ENCODE measurements around the gene SLC2A5. TPM values are rescaled to one million over a fixed set of nuclear protein-coding genes. Genes with fewer than 3 reads are reported as not detected.

Gene SLC2A5
- total RNA-seq, 1 donor from 2014 or later: 0.79 TPM

- TF ChIP-seq CTCF (IDR thresholded peaks at IDR 0.05; ENCODE audit: insufficient read depth, low read depth, low read length): no peak
- no peak for TF ChIP-seq EZH2 (IDR thresholded peaks at IDR 0.05; ENCODE audit: insufficient read depth, low read length)
- H3K4me1 Mint-ChIP-seq (ENCODE audit: low read depth, unreplicated experiment): no peaks in the 10 kb centered on the region
- FAIRE-seq (no peak), DNase-seq (ENCODE audit: low read depth) (no peak)
- no peaks in the 10 kb centered on the region for H3K36me3 Mint-ChIP-seq (ENCODE audit: low read depth, unreplicated experiment)
- no peaks in the 10 kb centered on the region for H3K36me3 ChIP-seq (ENCODE audit: insufficient read depth, low read length)
- no peaks in the 10 kb centered on the region for H3K9me3 Mint-ChIP-seq (ENCODE audit: unreplicated experiment)
- H3K4me3 Mint-ChIP-seq (ENCODE audit: unreplicated experiment): no peak overlapping the region
- H3K27me3 ChIP-seq (ENCODE audit: insufficient read depth, low read length): peaks cover 5% of the 10 kb centered on the region
- no peak overlapping the region for H3K9ac ChIP-seq (ENCODE audit: low read length)
- no peak overlapping the region for H3K27ac ChIP-seq (ENCODE audit: low read depth, low read length)
- H3K79me2 ChIP-seq (ENCODE audit: insufficient read depth, low read length): no peaks in the 10 kb centered on the region
- no peak overlapping the region for H3K27ac Mint-ChIP-seq (ENCODE audit: unreplicated experiment)
- H3K4me2 ChIP-seq (ENCODE audit: low read length): no peak overlapping the region
- H3K27me3 Mint-ChIP-seq (ENCODE audit: low read depth, unreplicated experiment): peaks cover 22% of the 10 kb centered on the region
- no peaks in the 10 kb centered on the region for H3K4me1 ChIP-seq (ENCODE audit: insufficient read depth, low read length)
- no peaks in the 10 kb centered on the region for H3K9me3 ChIP-seq (ENCODE audit: insufficient read depth, low read depth, low read length)
- no peak overlapping the region for H3K4me3 ChIP-seq (ENCODE audit: insufficient read depth, low read depth, low read length)
- H4K20me1 ChIP-seq (ENCODE audit: insufficient read depth, low read length): no peaks in the 10 kb centered on the region
- no peak overlapping the region for H2AFZ ChIP-seq (ENCODE audit: low read depth, low read length)
Observed at GRCh38 chr1:9006956-9007615, 62.3 kb downstream of the SLC2A5 start.

- peaks cover 21% of the 10 kb centered on the region for H3K27me3 Mint-ChIP-seq (ENCODE audit: low read depth, unreplicated experiment)
- H4K20me1 ChIP-seq (ENCODE audit: insufficient read depth, low read length): no peaks in the 10 kb centered on the region
- TF ChIP-seq CTCF (IDR thresholded peaks at IDR 0.05; ENCODE audit: insufficient read depth, low read depth, low read length) (no peak), EZH2 (IDR thresholded peaks at IDR 0.05; ENCODE audit: insufficient read depth, low read length) (no peak)
- no peak overlapping the region for H3K4me3 ChIP-seq (ENCODE audit: insufficient read depth, low read depth, low read length)
- DNase-seq (ENCODE audit: low read depth) (no peak), FAIRE-seq (no peak)
- H2AFZ ChIP-seq (ENCODE audit: low read depth, low read length): no peak overlapping the region
- no peak overlapping the region for H3K9ac ChIP-seq (ENCODE audit: low read length)
- no peaks in the 10 kb centered on the region for H3K9me3 ChIP-seq (ENCODE audit: insufficient read depth, low read depth, low read length)
- H3K9me3 Mint-ChIP-seq (ENCODE audit: unreplicated experiment): no peaks in the 10 kb centered on the region
- no peak overlapping the region for H3K4me2 ChIP-seq (ENCODE audit: low read length)
- no peak overlapping the region for H3K27ac Mint-ChIP-seq (ENCODE audit: unreplicated experiment)
- no peaks in the 10 kb centered on the region for H3K36me3 Mint-ChIP-seq (ENCODE audit: low read depth, unreplicated experiment)
- no peaks in the 10 kb centered on the region for H3K4me1 Mint-ChIP-seq (ENCODE audit: low read depth, unreplicated experiment)
- no peak overlapping the region for H3K4me3 Mint-ChIP-seq (ENCODE audit: unreplicated experiment)
- no peaks in the 10 kb centered on the region for H3K79me2 ChIP-seq (ENCODE audit: insufficient read depth, low read length)
- H3K36me3 ChIP-seq (ENCODE audit: insufficient read depth, low read length): no peaks in the 10 kb centered on the region
- H3K27me3 ChIP-seq (ENCODE audit: insufficient read depth, low read length): peaks cover 5% of the 10 kb centered on the region
- H3K27ac ChIP-seq (ENCODE audit: low read depth, low read length): no peak overlapping the region
- H3K4me1 ChIP-seq (ENCODE audit: insufficient read depth, low read length): no peaks in the 10 kb centered on the region
Observed at GRCh38 chr1:9005395-9005708, 64.1 kb downstream of the SLC2A5 start.

- no peaks in the 10 kb centered on the region for H3K4me1 Mint-ChIP-seq (ENCODE audit: low read depth, unreplicated experiment)
- no peak overlapping the region for H3K4me3 Mint-ChIP-seq (ENCODE audit: unreplicated experiment)
- peak overlapping the region; percentile 34 for H3K27ac Mint-ChIP-seq (ENCODE audit: unreplicated experiment)
- H4K20me1 ChIP-seq (ENCODE audit: insufficient read depth, low read length): no peaks in the 10 kb centered on the region
- peaks cover 5% of the 10 kb centered on the region for H3K27me3 ChIP-seq (ENCODE audit: insufficient read depth, low read length)
- no peaks in the 10 kb centered on the region for H3K9me3 Mint-ChIP-seq (ENCODE audit: unreplicated experiment)
- H3K9me3 ChIP-seq (ENCODE audit: insufficient read depth, low read depth, low read length): no peaks in the 10 kb centered on the region
- no peak overlapping the region for H3K9ac ChIP-seq (ENCODE audit: low read length)
- H3K36me3 ChIP-seq (ENCODE audit: insufficient read depth, low read length): no peaks in the 10 kb centered on the region
- FAIRE-seq (no peak), DNase-seq (ENCODE audit: low read depth) (peak; percentile 71)
- TF ChIP-seq CTCF (IDR thresholded peaks at IDR 0.05; ENCODE audit: insufficient read depth, low read depth, low read length) (peak; percentile 94), EZH2 (IDR thresholded peaks at IDR 0.05; ENCODE audit: insufficient read depth, low read length) (no peak)
- H3K79me2 ChIP-seq (ENCODE audit: insufficient read depth, low read length): no peaks in the 10 kb centered on the region
- H3K4me3 ChIP-seq (ENCODE audit: insufficient read depth, low read depth, low read length): no peak overlapping the region
- H3K27me3 Mint-ChIP-seq (ENCODE audit: low read depth, unreplicated experiment): peaks cover 21% of the 10 kb centered on the region
- no peak overlapping the region for H3K27ac ChIP-seq (ENCODE audit: low read depth, low read length)
- H2AFZ ChIP-seq (ENCODE audit: low read depth, low read length): peak overlapping the region; percentile 41
- no peaks in the 10 kb centered on the region for H3K36me3 Mint-ChIP-seq (ENCODE audit: low read depth, unreplicated experiment)
- H3K4me1 ChIP-seq (ENCODE audit: insufficient read depth, low read length): no peaks in the 10 kb centered on the region
- peak overlapping the region; percentile 40 for H3K4me2 ChIP-seq (ENCODE audit: low read length)
Observed at GRCh38 chr1:9004700-9005394, 64.6 kb downstream of the SLC2A5 start.
